Measurements from ENCODE around the gene CCDC88C.
"Not testable (repeated sequence)": the region's sequence is repeated elsewhere in the genome, so short reads cannot be mapped to it uniquely, and the experiment has no call there.

The CCDC88C gene

DNA sequence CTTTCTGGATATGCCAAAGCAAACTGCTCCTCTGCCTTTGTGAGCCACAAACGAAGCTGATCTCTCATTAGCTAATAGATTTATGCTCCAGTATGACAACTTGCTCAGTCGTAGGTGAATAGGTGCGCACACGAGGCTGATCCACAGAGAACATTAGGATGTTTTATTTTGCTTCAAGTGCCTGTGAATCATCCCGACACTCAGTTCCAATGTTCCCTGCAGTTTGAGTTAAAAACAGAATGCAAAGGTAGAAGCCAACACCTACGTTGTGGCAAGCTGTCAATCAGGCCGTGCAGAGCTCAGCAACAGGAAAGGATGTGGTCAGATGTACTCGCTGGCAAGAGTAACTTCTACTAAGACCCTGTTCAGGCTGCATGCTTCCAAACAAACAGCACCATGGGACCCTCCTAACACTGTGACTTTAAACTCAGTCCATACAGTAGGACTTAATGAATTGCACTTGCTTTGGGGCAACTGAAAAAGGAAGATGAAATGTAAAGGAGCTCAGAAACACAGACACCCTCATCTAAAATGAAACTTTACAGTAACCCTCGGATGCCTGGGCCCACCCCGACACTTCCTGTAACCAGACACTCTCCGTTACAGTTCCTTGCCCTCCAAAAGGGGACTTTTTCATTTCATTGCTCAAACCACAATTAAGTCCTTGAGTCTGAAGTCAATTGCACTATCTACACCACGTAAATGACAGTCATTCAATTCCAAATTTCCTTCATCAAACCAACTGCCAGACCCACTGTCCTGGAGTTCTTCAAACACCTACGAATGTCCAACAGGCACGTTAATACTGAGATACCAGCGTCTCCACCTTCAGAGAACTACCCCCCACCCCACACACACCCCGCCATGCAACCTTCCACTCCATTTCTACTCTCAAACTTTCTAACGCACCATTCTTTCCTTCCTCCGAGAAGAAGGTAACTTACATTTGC, 1.6 kb downstream of the CCDC88C start:
- DNase-seq (ENCODE audit: low read depth): peak; percentile 39

DNA sequence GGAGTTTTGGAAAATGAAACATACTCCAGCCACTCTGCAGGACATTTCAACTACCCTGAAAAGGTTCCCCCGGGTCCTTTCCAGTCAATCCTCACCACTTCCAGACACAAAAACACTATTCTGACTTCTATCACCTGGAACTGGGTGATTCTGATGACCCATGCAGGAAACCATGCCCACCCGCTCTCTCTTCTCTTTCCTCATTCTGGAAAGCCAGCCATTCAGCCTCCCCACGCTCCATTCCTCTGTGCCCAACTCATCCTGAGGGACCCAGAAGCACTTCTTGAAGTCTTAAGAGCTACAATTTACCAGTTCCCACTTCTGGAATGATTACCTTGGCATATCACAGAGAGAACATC, 3.2 kb downstream of the CCDC88C start:
- no peak for DNase-seq (ENCODE audit: low read depth)

DNA sequence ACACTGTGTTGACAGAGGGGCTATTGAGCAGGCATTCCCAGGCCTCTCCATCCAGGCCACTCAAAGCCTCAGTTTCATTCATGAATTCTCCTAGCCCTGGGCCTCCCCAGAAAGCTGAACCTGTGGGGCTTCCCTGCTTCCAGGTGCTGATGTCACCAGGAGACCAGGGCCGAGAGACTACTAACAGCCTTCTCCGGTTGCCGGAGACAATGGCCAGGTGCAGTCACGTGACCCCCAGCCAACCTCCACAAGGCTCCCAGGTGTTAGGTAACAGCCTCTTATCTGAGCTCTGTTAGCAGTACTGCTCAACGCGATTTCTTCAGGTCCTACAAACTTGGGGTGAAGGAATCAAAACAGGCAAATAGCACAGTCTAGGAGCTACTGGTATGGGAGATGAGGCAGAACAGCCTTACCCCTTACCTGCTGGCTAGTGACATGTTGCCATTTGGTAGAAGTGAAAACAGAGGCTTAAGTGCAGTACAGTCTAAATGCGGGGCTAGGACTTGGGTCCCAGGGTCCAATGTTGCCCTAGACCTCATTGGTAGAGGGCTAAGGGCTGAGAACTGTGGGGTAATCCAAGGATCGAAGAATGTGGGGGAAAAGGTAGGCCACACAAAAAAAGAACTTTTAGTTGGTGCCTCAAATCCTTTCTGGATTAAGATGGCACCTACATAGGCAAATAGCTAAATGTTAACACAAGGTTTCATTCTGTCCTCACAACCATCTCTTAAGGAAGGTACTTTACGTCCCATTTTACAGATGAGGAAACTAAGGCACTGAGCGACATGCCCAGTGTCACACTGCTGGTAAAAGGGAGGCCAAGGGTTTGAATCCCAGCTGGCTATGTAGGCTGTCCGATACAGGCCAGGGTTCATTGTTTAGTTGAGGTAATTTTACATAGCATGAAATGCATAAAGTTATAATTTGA, 3.8 kb downstream of the CCDC88C start:
- no peak for DNase-seq (ENCODE audit: low read depth)

DNA sequence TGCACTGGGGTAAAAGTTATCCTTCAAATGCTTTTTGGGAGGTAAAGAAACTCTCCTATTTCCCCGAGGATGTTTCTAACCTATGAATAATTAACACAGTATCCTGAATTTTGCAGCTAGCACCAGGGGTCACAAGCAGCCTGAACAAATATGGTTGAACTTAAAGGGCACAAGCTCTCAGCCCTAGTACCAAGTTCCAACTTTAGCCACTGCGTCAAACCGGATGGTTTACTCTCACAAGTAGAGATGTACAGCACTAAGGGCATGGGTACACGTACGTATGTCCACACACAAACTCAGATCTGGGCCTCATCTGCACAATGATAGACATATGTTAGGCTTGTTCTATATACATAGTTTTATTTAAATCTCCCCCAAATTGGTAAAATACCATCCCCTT, 4.7 kb downstream of the CCDC88C start:
- no peak for DNase-seq (ENCODE audit: low read depth)

DNA sequence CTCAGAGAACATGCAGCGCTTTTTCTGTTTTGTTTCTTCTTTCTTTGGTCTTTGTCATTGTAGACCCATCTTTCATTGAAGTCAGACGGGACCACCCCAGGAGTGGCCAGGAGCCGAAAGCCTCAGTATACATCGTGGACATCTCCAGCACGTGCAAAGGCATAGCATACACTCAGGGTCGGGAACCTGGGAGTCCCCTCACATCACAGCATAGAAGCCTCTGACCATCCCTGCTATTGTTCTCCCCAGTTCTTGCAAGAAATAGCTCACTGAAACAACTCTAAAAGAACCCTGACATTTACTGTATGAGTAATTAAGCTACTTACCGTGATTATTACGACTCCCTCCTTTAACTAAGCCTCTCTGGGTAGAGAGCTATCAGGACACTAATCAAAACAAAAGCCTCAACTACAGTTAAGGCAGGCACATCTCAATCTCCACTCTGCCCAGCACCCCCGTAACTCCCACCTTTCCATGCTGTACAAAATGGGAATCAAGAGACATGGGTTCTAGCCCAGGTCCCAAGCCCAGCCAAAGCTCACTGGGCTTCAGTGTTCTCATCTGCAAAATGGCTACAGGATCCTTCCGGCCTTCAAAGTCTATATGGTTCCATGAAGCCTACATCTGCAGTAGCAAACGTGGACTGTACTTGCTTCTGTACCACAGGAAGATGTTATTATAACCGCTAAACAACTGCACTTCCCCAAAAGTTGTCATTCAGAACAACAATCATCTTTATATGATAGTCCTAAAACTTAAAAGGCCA, 6.7 kb downstream of the CCDC88C start:
- no peak for DNase-seq (ENCODE audit: low read depth)

DNA sequence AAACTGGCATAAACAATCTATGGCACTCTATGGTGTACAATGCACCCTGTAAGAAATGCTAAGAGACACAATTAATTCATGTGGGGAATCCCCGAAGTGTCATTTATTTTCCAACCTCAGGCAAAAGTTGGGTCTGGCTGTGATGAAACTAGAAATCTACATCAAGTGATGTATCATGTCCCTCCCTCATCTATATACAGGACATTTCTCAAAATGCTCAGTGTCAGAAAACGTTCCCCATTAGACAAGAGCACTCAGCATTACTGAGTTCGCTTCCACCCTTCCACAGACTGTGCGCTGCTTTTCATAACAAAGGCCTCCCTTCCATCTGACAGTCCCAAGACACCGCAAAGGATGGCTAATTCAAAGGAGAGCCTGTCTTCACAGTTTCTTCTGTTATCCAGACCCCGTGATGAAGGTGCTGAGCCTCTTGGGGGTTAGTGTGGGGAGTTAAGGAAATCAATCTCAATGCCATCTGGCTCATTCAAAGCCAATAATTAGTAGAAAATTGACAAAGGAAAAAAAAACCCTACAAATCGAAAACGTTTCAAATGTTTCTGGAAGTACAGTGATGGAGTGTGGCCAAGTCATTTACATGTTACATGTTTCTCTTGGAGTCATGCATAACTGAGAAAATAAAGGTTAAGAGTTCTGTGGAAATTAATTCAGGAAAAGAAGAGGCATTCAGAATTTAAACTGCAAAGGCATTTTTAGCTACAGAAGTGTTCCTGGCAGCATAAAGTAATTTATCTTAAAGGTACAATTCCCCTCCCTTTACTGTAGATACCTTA, 7.5 kb downstream of the CCDC88C start:
- DNase-seq (ENCODE audit: low read depth): no peak

DNA sequence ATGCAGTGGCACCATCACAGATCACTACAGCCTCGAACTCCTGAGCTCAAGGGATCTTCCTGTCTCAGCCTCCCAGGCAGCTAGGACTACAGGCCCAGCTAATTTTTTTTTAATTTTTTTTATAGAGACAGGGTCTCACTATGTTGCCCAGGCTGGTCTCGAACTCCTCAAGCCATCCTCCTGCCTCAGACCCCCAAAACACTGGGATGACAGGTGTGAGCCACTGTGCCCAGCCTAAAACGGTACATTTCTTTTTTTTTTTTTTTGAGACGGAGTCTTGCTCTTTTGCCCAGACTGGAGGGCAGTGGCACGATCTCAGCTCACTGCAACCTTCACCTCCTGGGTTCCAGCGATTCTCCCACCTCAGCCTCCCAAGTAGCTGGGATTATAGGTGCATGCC, 8.4 kb downstream of the CCDC88C start:
- not testable (repeated sequence) for DNase-seq (ENCODE audit: low read depth)

DNA sequence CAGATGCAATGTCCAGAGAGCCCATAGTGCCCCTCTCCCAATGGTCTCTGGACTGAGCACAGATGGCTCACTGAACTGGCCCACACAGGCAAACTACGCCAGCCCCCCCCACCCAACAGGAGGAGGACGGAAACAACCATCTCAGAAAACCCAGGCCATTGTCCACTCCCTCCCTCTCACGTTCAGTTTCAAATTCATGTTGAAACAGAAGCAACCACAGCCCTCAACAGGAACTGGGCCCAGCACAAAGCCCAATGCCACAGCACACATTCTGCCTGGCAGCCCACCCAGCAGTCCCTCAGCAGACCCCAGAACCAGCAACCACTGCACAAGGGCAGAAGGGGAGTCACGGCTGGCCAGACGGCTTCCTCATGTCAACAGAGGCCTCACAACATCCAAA, 10.6 kb downstream of the CCDC88C start:
- no peak for DNase-seq (ENCODE audit: low read depth)

DNA sequence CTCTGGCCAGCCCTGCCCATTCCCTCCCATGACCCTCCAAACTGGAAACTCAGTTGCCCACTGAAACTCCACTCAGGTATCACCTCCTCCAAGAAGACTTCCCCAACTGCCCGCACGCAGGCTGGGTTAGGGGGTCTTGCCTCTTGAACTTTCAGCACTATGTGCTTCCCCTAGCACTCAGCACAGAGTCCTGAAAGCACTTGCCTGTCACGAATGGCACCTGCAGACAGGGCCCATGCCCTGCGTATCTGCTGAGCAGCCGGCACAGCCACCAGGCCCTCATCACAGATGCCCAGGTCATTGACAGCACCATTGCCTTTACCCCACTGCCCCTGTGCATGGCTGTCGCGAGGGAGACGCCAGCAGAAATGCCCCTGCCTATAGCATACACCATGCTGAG, 11.2 kb downstream of the CCDC88C start:
- no peak for DNase-seq (ENCODE audit: low read depth)

DNA sequence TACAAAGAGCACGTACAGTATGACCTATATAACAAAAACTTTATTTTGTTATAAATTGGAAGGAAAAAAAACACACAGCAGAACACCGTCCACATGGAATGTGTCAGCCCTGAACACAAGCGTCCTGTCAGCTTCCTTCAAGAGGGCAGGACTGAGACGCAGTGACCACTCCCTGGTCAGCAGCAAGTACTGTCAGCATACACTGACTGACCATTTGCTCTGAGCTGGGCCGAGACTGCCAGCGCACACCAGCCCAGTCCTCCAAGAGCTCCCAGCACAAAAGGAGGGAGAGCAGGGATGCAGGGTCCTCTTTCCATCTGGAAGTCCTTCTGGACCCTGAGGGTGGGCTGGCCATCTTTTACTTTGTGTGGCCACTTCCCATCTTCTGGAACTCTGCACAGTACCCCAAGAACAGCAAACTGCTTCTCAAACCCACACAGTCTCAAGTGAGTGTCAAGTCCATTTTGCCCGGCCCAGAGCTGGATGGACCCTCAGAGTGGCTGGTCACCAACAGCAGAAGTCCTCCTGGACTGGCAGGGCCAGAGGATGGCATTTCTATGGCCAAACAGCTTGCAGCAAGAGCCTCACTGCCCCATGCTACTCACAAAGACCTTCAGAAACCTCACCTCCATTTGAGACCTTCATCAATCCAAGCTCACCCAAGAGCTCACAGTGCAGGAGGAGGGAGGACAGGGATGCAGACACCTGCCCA, 11.7 kb downstream of the CCDC88C start:
- DNase-seq (ENCODE audit: low read depth): no peak

DNA sequence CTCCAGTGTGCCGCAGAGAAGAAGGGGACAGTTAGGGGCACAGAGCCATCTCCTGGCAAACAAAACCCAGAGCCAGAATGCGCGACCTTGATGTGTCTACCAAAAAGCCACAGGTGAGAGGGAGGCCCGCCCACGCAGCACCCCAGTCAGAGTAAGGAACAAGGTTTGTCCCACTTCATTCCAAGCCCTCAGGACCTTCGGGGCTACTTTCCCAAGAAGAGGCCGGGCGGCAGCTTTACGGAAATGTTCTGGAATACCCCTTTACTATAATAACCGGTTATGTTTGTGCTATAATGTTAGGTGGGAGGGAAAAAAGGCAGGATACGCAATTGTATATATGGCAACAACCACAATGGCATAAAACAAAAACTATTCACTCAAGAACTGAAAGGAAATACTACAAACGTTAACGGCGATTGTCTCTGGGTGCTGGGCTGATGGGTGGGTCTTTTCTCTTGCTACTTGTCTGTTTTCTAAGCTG, 12.3 kb downstream of the CCDC88C start:
- DNase-seq (ENCODE audit: low read depth): peak; percentile 62

DNA sequence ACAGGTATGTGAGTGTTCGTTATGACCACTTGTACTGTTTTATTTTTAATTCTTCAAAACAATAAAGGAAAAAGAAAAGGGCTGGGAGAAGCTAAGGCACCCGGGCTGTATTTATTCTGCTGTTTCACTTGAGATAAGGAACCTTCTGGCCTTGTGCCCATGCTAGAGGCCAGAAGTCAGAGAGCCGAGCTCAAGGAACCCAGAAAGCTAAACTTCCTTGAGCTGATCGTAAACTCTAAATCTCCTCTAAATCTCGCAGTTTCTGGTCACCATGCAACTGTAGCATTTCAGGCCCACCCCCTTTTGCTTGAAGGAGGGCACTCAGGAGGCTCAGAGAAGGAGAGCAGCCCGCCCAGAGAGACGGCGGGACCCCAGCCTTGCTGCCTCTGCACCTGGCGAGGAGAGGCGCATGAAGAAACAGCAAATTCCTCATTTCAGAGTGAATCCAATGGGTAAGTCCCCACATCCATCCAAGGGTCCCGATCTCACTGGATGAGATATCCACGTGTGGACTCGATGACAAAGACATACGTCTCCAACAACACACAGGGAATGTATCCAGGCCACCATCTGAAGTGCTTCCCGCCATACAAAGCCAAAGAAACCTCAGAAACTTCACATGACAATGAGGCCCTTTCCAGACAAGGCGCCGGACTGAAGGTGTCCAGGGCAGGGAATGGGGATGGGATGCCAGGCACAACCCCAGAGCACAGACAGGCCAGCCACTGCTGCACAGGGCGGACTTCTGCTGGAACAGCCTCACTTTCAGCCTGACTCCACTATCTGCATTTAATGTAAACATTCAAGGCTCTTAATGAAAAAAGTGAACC, 14.6 kb downstream of the CCDC88C start:
- no peak for DNase-seq (ENCODE audit: low read depth)

DNA sequence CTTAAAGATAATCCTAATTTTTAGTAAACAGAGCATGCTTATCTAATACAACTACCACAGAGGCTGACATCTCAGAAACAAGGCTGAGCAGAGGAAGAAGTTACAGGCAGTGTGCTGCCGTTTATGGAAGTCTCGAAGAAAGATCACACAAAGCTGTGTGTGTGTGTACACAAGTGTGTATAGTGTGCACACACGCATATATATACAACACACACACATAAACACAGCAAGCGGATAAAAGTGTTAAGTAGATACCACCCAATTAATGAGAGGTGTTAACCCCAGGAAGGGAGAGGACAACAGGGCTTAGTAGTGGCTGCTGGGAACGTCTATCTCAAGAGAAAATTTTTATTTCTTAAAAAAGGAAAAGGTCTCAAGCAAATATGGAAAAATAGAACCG, 15.3 kb downstream of the CCDC88C start:
- DNase-seq (ENCODE audit: low read depth): no peak

DNA sequence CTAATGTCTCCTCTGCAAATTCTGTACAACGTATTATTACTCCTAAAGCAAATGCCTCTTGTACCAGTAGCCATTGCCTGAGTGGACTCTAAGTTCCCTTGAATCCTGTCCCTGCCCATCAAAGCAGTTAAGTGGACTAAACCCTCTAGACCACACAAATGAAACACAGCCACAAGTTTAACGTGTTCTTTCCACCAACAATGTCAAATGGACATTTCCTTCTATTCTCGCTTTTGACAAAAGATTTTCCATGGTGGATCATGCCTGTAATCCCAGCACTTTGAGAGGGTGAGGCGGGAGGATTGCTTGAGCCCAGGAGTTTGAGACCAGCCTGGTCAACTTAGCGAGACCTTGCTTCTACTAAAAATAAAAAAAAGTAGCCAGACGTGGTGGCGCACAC, 15.9 kb downstream of the CCDC88C start:
- no peak for DNase-seq (ENCODE audit: low read depth)

DNA sequence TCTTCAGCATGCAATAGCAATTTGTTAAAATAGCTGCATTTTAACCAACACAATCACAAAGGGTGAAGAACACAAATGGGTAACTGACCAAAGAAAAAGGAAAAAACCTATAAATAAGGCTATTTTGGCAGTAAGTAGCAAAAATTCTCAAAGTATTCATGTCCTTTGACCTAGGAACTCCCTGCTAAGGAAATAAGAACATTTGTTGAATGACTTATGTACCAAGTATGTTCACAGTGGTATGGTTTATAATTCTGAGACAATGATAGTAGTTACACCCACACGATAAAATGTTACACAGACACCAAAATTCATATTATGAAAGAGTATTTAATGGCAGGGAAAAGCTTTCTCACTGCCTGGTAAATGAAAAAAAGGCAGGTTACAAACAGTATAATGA, 16.9 kb downstream of the CCDC88C start:
- no peak for DNase-seq (ENCODE audit: low read depth)

DNA sequence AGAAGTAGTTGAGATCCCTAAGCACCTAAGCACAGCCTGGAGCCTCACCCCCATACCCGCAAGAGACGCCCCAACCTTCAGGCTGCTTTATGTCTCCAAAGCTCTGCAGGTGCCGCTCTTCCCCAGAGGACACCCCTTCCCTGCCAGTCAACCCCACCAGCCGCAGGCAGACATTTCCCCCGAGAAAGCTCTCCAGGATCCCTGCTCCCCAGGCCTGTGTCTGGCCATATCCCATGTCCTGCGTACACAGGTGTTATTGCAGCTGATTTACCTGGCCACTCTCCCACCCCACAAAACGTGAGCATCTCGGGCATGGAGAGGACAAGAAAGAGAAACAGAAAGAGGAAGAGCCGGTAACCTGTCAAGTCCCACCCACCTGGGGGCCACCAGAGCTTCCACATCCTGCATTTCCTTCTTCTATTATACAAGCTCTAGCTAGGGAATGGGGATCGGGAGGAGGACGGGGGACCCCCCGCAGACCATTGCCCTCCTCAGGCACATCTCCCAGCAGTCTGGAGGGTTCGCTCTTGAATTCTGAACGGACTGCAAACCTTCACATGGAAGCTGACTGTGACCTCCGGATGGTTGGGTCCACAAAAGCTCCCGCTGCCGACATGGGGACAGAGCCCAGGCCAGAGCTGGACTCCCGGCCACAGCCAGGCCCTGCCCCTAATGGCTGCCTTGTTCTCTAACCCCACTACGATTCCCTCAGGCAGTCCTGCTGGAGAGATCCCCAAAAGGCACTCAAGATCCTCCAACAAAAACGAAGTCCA, 17.6 kb downstream of the CCDC88C start:
- DNase-seq (ENCODE audit: low read depth): no peak

DNA sequence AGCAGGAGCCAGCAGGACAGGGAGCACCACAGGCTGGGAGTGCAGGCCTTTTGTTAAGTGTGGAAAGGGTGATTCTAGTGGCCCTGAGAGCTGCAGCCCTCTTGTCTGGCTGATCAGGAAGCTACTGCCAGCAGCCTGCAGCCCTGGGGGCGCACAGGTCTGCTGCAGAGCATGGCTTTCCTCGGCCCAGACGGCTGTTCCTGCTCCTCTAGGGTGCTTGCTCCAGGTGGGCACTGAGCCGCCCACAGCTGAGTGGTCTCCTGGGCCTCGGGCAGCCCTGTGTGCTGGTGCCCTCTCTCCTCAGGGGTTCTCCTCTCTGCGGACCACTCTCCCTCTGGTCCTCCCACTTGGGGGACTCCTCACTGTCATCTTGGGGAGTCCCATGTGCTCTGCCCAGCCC, 18.9 kb downstream of the CCDC88C start:
- no peak for DNase-seq (ENCODE audit: low read depth)

DNA sequence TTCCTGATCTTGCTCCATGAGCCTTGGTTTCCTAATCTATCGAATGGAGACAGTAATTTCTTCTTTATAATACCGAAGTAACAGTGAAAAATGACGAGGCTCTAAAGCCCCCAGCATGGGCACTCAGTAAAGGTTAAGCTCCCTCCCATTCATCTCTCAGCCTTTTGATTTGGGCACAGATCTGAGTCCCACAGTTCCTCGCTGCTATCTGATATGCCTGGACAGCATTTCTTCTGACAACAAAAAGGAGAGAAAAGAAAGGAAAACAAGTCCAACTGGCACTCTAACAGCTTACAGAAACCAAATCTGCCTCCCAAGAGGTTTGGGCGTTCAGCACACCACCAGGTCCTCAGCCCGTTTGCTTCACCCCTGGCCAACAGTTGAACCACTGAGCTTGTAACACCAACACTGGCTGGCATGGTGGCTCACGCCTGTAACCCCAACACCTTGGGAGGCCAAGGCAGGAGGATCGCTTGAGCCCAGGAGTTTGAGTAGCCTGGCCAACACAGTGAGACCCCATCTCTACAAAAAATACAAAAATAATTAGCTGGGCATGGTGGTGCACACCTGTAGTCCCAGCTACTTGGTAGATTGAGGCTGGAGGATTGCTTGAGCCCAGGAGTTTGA, 19.5 kb downstream of the CCDC88C start:
- DNase-seq (ENCODE audit: low read depth): no peak

All from stimulated activated CD8-positive, alpha-beta memory T cell treated with anti-CD3 and anti-CD28 coated beads, Interleukin-12 subunit alpha, Interleukin-12 subunit beta, amount 100 ng/mL, for 1 hour (primary cell).